KMS-11 (cell line): ENCODE results near the gene SPSB3.
"Not testable (repeated sequence)": the region's sequence is repeated elsewhere in the genome, so short reads cannot be mapped to it uniquely, and the experiment has no call there.

Experiments
- H2AFZ ChIP-seq: fragments of 200-600 bp; sonication (generic); 2 replicates; pipeline ENCODE4 v1.6.1; 2016; ENCODE audit warnings: antibody characterized with exemption, mixed run types, low read depth
- H3K27ac ChIP-seq: fragments of 200-600 bp; sonication (generic); 2 replicates; pipeline ENCODE4 v1.6.1; 2016; ENCODE audit warnings: mild to moderate bottlenecking, mixed run types
- H3K27me3 ChIP-seq: fragments of 200-600 bp; sonication (generic); 2 replicates; pipeline ENCODE4 v1.6.1; 2017; ENCODE audit warnings: mild to moderate bottlenecking, low read depth, mixed run types, moderate library complexity; ENCODE audit not compliant: insufficient read depth
- H3K36me3 ChIP-seq: fragments of 200-600 bp; sonication (generic); 2 replicates; pipeline ENCODE4 v1.6.1; 2017; ENCODE audit warnings: mild to moderate bottlenecking, mixed run types; ENCODE audit not compliant: insufficient read depth
- H3K4me1 ChIP-seq: fragments of 200-600 bp; sonication (generic); 2 replicates; pipeline ENCODE4 v1.6.1; 2016; ENCODE audit warnings: mild to moderate bottlenecking, low read depth, mixed run types; ENCODE audit not compliant: poor library complexity, severe bottlenecking
- H3K4me2 ChIP-seq: fragments of 200-600 bp; sonication (generic); 2 replicates; pipeline ENCODE4 v1.7.0; 2016; ENCODE audit warnings: mild to moderate bottlenecking, mixed run types
- H3K4me3 ChIP-seq: fragments of 200-600 bp; sonication (generic); IDR thresholded peaks from 2 replicates; pipeline ENCODE4 v1.6.1; 2017; ENCODE audit warnings: low read depth, low read length, mixed read lengths; ENCODE audit not compliant: insufficient read depth
- H3K79me2 ChIP-seq: fragments of 200-600 bp; sonication (generic); 2 replicates; pipeline ENCODE4 v1.6.1; 2016; ENCODE audit warnings: low read depth, mixed run types; ENCODE audit not compliant: insufficient read depth
- H3K9ac ChIP-seq: fragments of 200-600 bp; sonication (generic); 2 replicates; pipeline ENCODE4 v1.6.1; 2016; ENCODE audit warnings: mild to moderate bottlenecking, mixed run types
- H4K20me1 ChIP-seq: fragments of 200-600 bp; sonication (generic); 2 replicates; pipeline ENCODE4 v1.6.1; 2016; ENCODE audit warnings: mild to moderate bottlenecking, mixed run types; ENCODE audit not compliant: insufficient read depth
- CTCF ChIP-seq: fragments of 200-600 bp; sonication (generic); conservative IDR thresholded peaks from 2 replicates; pipeline ENCODE4 v1.6.1; 2017; ENCODE audit warnings: low read depth, mild to moderate bottlenecking, antibody characterized with exemption, low read length, moderate library complexity, mixed read lengths

The SPSB3 gene

DNA sequence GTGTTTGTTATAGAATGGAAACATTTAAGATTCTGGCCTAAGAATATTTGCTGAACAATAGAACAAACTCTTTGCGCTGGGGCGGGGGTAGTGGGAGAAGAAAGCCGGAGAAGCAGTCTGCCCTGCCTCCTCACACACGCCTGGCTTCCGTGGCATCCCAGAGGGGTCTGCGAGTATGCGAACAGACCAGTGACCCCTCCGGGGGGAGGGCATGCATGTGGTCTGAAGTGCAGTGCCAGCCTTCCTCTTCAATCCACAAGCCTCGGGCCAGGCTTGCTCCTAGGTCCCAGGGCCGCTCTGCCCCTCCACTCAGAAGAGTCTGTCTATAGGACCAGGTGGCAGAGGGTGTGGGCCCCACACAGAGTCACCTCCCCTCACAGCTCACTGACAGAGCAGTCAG lies 25.3 kb upstream of the SPSB3 start:
- Histone ChIP-seq H3K9ac (no peak overlapping the region), H3K4me2 (no peak overlapping the region), H3K4me3 (no peak overlapping the region), H4K20me1 (no peaks in the 10 kb centered on the region), H3K27ac (no peak overlapping the region), H2AFZ (no peak overlapping the region), H3K4me1 (no peaks in the 10 kb centered on the region), H3K36me3 (peaks cover 6% of the 10 kb centered on the region; the same call in 1 of the 2 replicates), H3K79me2 (no peaks in the 10 kb centered on the region), H3K27me3 (no peaks in the 10 kb centered on the region)
- no peak for TF ChIP-seq CTCF

- no peak overlapping the region for H3K4me2 ChIP-seq
- no peak overlapping the region for H3K27ac ChIP-seq
- H3K4me1 ChIP-seq = no peaks in the 10 kb centered on the region
- no peak overlapping the region for H3K9ac ChIP-seq
- no peak overlapping the region for H2AFZ ChIP-seq
- no peaks in the 10 kb centered on the region for H4K20me1 ChIP-seq
- H3K79me2 ChIP-seq = no peaks in the 10 kb centered on the region
- TF ChIP-seq CTCF = no peak
- no peaks in the 10 kb centered on the region for H3K36me3 ChIP-seq
- no peak overlapping the region for H3K4me3 ChIP-seq
- H3K27me3 ChIP-seq = no peaks in the 10 kb centered on the region
Measured at GRCh38 chr16:1800701-1801100, 18.3 kb upstream of the SPSB3 start.

GRCh38 chr16:1799263-1799662 lies 16.9 kb upstream of the SPSB3 start:
- not testable (repeated sequence) for H3K4me2 ChIP-seq, H3K36me3 ChIP-seq, H2AFZ ChIP-seq, H3K27ac ChIP-seq, H3K9ac ChIP-seq, H3K79me2 ChIP-seq, H3K27me3 ChIP-seq, H3K4me3 ChIP-seq, H4K20me1 ChIP-seq, H3K4me1 ChIP-seq

- H3K9ac ChIP-seq = no peak overlapping the region
- TF ChIP-seq CTCF = no peak
- no peak overlapping the region for H3K4me2 ChIP-seq
- no peaks in the 10 kb centered on the region for H3K36me3 ChIP-seq
- H3K4me3 ChIP-seq = no peak overlapping the region
- no peaks in the 10 kb centered on the region for H3K79me2 ChIP-seq
- no peak overlapping the region for H2AFZ ChIP-seq
- H4K20me1 ChIP-seq = no peaks in the 10 kb centered on the region
- H3K4me1 ChIP-seq = no peaks in the 10 kb centered on the region
- H3K27ac ChIP-seq = no peak overlapping the region
- H3K27me3 ChIP-seq = no peaks in the 10 kb centered on the region
Measured at GRCh38 chr16:1794908-1795666, 12.7 kb upstream of the SPSB3 start.

GRCh38 chr16:1794221-1794871 lies 12.0 kb upstream of the SPSB3 start:
- H3K36me3 ChIP-seq = no peaks in the 10 kb centered on the region
- no peak overlapping the region for H2AFZ ChIP-seq
- H4K20me1 ChIP-seq = no peaks in the 10 kb centered on the region
- no peak overlapping the region for H3K27ac ChIP-seq
- no peaks in the 10 kb centered on the region for H3K4me1 ChIP-seq
- no peaks in the 10 kb centered on the region for H3K27me3 ChIP-seq
- H3K4me3 ChIP-seq = no peak overlapping the region
- no peak for TF ChIP-seq CTCF
- no peak overlapping the region for H3K4me2 ChIP-seq
- no peak overlapping the region for H3K9ac ChIP-seq
- no peaks in the 10 kb centered on the region for H3K79me2 ChIP-seq
